Right atrium auricular region (tissue), 2 donors: ENCODE data around the gene DOK7. TPM values are rescaled to one million over a fixed set of nuclear protein-coding genes. Genes with fewer than 3 reads are reported as not detected.
A peak's percentile ranks its signal among the peaks of the same experiment; 100 is the strongest.
"Not testable (repeated sequence)": the region's sequence is repeated elsewhere in the genome, so short reads cannot be mapped to it uniquely, and the experiment has no call there.

Experiments used
- DNase-seq: peaks from one replicate; pipeline ENCODE4 v3.0.0-alpha.2; 2019; ENCODE audit warnings: low spot score
- H3K27ac ChIP-seq, 2 donors: fragments of 200-600 bp; sonication (generic); 1 replicate in 1 of 2; 2 replicates in 1 of 2; pipeline ENCODE4 v1.5.1; 2016 to 2019
- H3K27me3 ChIP-seq, 2 donors: fragments of 200-600 bp; sonication (generic); one replicate each; pipeline versions ENCODE4 v1.5.1 to v1.6.0; 2017 to 2019
- H3K36me3 ChIP-seq: fragments of 200-600 bp; sonication (generic); one replicate; pipeline ENCODE4 v1.5.1; 2016
- H3K4me1 ChIP-seq, 2 donors: fragments of 200-600 bp; sonication (generic); one replicate each; pipeline versions ENCODE4 v1.5.1 to v1.6.0; 2017 to 2019
- H3K4me3 ChIP-seq, 2 donors: fragments of 200-600 bp; sonication (generic); 1 replicate in 1 of 2; 2 replicates in 1 of 2; pipeline ENCODE4 v1.5.1; 2017 to 2019; ENCODE audit warnings: mild to moderate bottlenecking in 1 of 2, moderate library complexity in 1 of 2
- H3K9me3 ChIP-seq, 2 donors: fragments of 200-600 bp; sonication (generic); one replicate each; pipeline ENCODE4 v1.5.1; 2019
- CTCF ChIP-seq, 2 donors: fragments of 200-600 bp; sonication (generic); IDR thresholded peaks; one replicate each; pipeline ENCODE4 v1.5.1; 2019; ENCODE audit warnings: antibody characterized with exemption in 2 of 2
- total RNA-seq, 2 donors: library from RNA; depleted of rRNA; stranded (reverse); fragments of >200 nt; gene quantifications; one replicate each; pipeline ENCODE4 v1.1.0, GENCODE V29; 2016

The DOK7 gene
- total RNA-seq, 2 donors from 2014 or later, result 31.0 to 68.9 TPM

DNA sequence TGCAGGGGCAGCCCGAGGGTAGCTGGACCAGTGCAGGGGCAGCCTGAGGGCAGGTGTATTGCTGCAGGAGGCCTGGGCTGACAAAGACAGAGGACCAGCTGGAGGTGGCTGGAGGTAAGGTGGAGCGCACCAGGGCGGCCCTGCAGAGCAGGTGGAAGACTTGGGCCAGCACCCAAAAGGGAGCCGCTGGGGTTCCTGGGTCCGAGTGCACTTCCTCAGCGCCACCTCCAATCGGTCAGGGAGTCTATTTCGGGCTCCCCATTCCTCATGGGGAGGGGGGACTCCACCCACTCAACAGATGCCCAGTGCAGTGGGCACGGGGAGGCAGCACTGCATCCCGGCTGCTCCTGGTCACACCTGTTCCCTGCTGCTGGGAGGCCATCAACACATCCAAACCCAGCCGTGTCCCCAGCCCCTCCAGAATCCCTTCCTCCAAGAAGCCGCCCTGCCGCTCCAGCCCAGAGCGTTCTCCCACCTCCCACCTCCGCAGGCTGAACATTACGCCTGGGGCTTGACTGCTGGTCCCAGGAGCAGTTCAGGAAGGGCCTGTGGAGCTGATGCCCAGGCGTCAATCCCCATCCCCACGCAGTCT is 67.7 kb downstream of the DOK7 start:
- Histone ChIP-seq H3K27ac (peak overlapping the region in 1 of 2 donors; percentile 84), H3K4me3 (peak overlapping the region; percentile 95 to 97), H3K4me1 (peaks cover 0 to 26% of the 10 kb centered on the region in 2 donors), H3K36me3 (peaks cover 18% of the 10 kb centered on the region), H3K9me3 (no peaks in the 10 kb centered on the region), H3K27me3 (no peaks in the 10 kb centered on the region)
- no peak for DNase-seq
- TF ChIP-seq CTCF (IDR thresholded peaks at IDR 0.05), result no peak

GRCh38 chr4:3531318-3531878 is 68.3 kb downstream of the DOK7 start:
- Histone ChIP-seq H3K9me3 (no peaks in the 10 kb centered on the region), H3K4me1 (peaks cover 0 to 26% of the 10 kb centered on the region in 2 donors), H3K4me3 (peak overlapping the region; percentile 95 to 97), H3K27ac (peak overlapping the region; percentile 74 to 84), H3K27me3 (no peaks in the 10 kb centered on the region), H3K36me3 (peaks cover 18% of the 10 kb centered on the region)
- no peak for DNase-seq
- TF ChIP-seq CTCF (IDR thresholded peaks at IDR 0.05), result no peak

DNA sequence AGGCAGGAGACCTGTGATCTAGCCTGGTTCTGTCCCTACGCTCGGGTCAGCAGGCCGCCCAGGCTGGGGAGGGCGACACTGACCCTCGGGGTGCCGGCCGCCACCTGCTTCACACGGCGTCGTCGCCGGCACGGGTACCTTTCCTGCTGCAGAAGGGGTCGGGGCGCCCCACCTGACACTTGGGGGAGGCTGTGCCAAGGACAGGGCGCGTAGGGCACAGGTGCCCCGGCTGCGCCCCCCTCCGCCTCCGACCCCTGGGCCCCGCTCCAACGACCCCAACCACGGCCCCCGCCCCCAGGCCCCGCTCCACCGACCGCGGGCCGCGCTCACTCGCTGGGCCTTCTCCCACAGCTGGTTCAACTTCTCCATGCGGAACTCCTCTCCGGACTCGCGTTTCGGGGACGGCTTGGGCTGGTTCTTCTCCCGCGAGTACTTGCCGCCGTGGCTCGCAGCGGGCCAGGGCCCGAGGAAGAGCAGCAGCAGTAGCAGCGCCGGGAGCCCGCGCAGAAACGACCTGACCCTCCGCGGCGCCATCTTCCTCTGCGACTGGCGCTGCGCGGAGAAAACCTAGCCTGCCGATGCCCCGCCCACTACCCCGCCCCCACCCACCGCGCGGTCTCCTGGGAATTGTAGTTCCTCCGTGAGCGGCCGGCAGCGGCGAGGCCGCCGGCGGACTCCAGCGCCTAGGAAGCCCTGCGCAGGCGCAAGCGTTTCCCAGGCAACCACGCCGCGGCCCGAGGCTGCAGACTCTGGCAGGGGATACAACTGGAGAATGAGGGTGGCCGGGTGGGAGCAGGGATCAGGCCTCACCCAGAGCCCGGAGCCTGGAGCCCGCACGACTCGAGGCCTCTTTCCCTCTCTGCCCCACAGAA is 69.0 kb downstream of the DOK7 start, which contains the start of gene LRPAP1:
Gene LRPAP1, minus strand, starts transcription at position 544 of the 872 bp plus-strand sequence. Its CDS starts 10 bp downstream, at position 534.
- no peak for TF ChIP-seq CTCF (IDR thresholded peaks at IDR 0.05)
- H3K27me3 ChIP-seq, result no peaks in the 10 kb centered on the region
- peaks cover 0 to 26% of the 10 kb centered on the region in 2 donors for H3K4me1 ChIP-seq
- peak within 1 kb of the TSS; percentile 74 to 84 for H3K27ac ChIP-seq
- H3K9me3 ChIP-seq, result no peaks in the 10 kb centered on the region
- DNase-seq, result peak; percentile 91
- peaks cover 16% of the 10 kb centered on the region for H3K36me3 ChIP-seq
- peak within 1 kb of the TSS; percentile 95 to 97 for H3K4me3 ChIP-seq

- TF ChIP-seq CTCF (IDR thresholded peaks at IDR 0.05), result no peak
- Histone ChIP-seq H3K4me1 (peaks cover 0 to 26% of the 10 kb centered on the region in 2 donors), H3K9me3 (no peaks in the 10 kb centered on the region), H3K27me3 (no peaks in the 10 kb centered on the region), H3K27ac (peak overlapping the region in 1 of 2 donors; percentile 5), H3K4me3 (peak overlapping the region; percentile 95 to 97), H3K36me3 (peaks cover 11% of the 10 kb centered on the region)
- no peak for DNase-seq
These were observed 69.8 kb downstream of the DOK7 start for GRCh38 chr4:3532751-3533422.

DNA sequence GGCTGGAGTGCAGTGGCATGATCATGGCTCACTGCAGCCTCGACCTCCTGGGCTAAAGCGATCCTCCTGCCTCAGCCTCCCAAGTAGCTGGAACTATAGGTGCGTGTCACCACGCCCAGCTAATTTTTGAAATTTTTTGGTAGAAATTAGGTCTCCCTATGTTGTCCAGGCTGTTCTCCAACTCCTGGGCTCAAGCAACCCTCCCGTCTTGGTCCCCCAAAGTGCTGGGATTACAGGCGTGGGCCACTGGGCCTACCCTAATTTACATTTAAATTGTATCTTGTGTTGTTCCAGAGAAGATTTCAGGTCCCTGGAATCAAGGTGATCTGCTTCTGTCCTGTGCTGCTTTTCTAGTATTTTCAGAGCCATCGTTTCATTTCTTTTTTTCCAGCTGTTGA is 70.3 kb downstream of the DOK7 start:
- H3K27me3 ChIP-seq, result no peaks in the 10 kb centered on the region
- H3K4me1 ChIP-seq, result peaks cover 0 to 26% of the 10 kb centered on the region in 2 donors
- H3K36me3 ChIP-seq, result peaks cover 9% of the 10 kb centered on the region
- no peak overlapping the region for H3K27ac ChIP-seq
- DNase-seq, result no peak
- no peak overlapping the region for H3K4me3 ChIP-seq
- no peaks in the 10 kb centered on the region for H3K9me3 ChIP-seq
- TF ChIP-seq CTCF (IDR thresholded peaks at IDR 0.05), result no peak

DNA sequence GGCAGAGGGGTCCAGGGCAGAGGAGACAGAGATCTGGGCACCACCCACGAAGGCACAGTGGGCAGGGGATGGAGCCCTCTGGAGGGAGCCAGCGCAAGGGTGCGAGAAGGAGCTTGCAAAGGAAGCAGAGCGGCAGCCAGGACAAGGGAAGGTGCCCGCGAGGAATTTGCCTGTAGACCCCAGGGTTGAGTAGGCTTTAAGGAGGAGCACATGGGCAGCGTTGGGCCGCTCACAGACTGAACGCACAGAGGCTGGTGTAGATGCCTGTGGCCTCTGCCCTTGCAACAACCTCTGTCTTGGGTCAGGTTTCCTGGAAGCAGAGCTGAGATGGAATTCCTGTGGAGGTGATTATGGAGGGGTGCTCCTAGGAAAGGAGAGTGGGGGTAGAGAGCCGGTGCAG is 72.7 kb downstream of the DOK7 start:
- H3K4me3 ChIP-seq, H3K9me3 ChIP-seq, H3K27ac ChIP-seq, H3K36me3 ChIP-seq, DNase-seq, H3K27me3 ChIP-seq: not testable (repeated sequence)
- peaks cover 0 to 18% of the 10 kb centered on the region in 2 donors for H3K4me1 ChIP-seq

- H3K27me3 ChIP-seq, H3K4me1 ChIP-seq, H3K4me3 ChIP-seq, H3K9me3 ChIP-seq, H3K27ac ChIP-seq, H3K36me3 ChIP-seq, DNase-seq: not testable (repeated sequence)
These were observed 75.8 kb downstream of the DOK7 start for GRCh38 chr4:3538906-3539305.

- not testable (repeated sequence) for H3K36me3 ChIP-seq, DNase-seq, H3K4me3 ChIP-seq, H3K27me3 ChIP-seq, H3K4me1 ChIP-seq, H3K27ac ChIP-seq, H3K9me3 ChIP-seq
These were observed 80.3 kb downstream of the DOK7 start for GRCh38 chr4:3543415-3543814.
